ENCODE data around the gene PGC. TPM values are rescaled to one million over a fixed set of nuclear protein-coding genes. Genes with fewer than 3 reads are reported as not detected.

The PGC gene
- total and polyA plus RNA-seq, 2 of the 8 experiments (the other 6 are each of a cell fraction or from before 2014, with no cell fraction given), result 0.09 TPM; not detected in 1

DNA sequence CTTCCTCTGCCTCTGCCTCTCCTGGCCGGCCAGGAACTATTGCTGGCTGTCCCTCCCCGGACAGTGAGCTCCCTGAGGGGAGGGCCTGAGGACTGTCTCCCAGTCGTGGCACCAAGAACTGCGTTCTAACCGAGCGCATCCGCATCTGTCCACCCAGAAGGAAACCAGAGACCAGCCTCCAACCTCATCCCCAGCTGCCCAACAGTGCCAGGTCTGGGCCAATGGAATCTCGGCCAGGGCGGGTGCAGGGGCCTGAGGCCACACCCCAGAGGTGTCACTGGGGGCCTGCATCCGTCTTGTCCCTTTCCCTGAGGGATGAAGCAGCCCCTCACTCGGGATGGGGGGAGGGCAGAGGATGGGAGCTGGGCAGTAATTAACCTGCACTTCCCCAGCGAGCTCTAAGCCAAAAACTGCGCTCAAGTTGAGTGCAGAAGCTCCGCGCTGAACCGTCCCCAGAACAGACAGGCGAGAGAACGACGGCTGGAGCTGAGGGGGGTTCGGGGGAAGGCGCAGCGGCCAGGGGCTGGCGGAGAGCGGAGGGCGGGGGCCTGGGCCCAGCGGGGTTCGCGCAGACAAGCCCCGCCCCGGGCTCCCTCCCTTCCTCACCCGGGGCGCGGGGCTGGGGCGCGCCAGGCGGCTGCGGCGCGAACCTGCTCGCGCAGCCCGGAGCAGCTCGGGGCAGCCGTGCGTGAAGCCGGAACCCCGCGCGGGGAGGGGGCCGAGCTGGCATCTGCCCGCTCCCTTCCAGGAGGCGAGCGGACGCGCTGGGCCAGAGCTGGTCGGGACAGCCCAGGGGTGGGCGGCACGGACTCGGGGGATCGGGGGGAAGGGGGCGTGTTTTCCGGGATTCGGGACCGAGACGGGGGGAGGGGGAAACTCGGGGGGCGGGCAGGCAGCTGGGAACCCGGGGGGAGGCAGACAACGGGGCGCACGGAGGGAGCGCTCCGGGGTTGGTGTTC, 13.2 kb downstream of the PGC start (continued):
- no peak for TF ChIP-seq KDM5A (IDR thresholded peaks at IDR 0.05; ENCODE audit: low read length)
- no peak for TF ChIP-seq YY1 (IDR thresholded peaks at IDR 0.05; ENCODE audit: low read depth, low read length)
- no peak for TF ChIP-seq HDAC2 (IDR thresholded peaks at IDR 0.05; ENCODE audit: borderline replicate concordance in 1 of 2, low read depth in 2 of 2, low read length in 2 of 2)
- no peak for TF ChIP-seq GTF2F1 (IDR thresholded peaks at IDR 0.05; ENCODE audit: borderline replicate concordance, low read depth, low read length)
- no peak for TF ChIP-seq SP2 (IDR thresholded peaks at IDR 0.05; ENCODE audit: low read length)

Measured in H1 (cell line).